ENCODE measurements around the gene ARHGAP22. TPM values are rescaled to one million over a fixed set of nuclear protein-coding genes. Genes with fewer than 3 reads are reported as not detected.

The ARHGAP22 gene
- total and polyA plus RNA-seq, 2 of the 4 experiments (the other 2 are of a cell fraction) = 28.3 to 30.2 TPM

- Histone ChIP-seq H3K18ac (ENCODE audit: low read depth, low read length) (no peak overlapping the region), H3K27me3 (ENCODE audit: control insufficient read depth, insufficient read depth, low read length) (no peaks in the 10 kb centered on the region), H3K9ac (ENCODE audit: low read depth, low read length) (no peak overlapping the region), H3K9me3 (ENCODE audit: control insufficient read depth, insufficient read depth, low read length) (no peaks in the 10 kb centered on the region), H2BK5ac (ENCODE audit: low read depth, low read length, poor library complexity, severe bottlenecking) (no peak overlapping the region), H4K91ac (ENCODE audit: insufficient read depth, low read depth, low read length) (no peak overlapping the region), H3K56ac (ENCODE audit: extremely low read depth, insufficient read depth, low read length) (no peak overlapping the region), H2AFZ (replicated peaks; ENCODE audit: low read length, poor library complexity) (no peak overlapping the region), H2BK20ac (ENCODE audit: low read depth, low read length) (no peak overlapping the region), H3K4me1 (ENCODE audit: control insufficient read depth, insufficient read depth, low read length) (peaks cover 9% of the 10 kb centered on the region), H3K9me1 (ENCODE audit: insufficient read depth, low read length) (peaks cover 21% of the 10 kb centered on the region), H2AK5ac (ENCODE audit: low read depth, low read length) (no peak overlapping the region), H3K36me3 (ENCODE audit: control insufficient read depth, insufficient read depth, low read length) (peaks cover 12% of the 10 kb centered on the region; the same call in 1 of the 2 replicates), H3K4me3 (ENCODE audit: insufficient read depth, low read depth, low read length) (no peak overlapping the region), H3K27ac (ENCODE audit: insufficient read depth, low read length) (no peak overlapping the region), H4K20me1 (ENCODE audit: insufficient read depth, low read length) (peaks cover 34% of the 10 kb centered on the region), H2AK9ac (replicated peaks; ENCODE audit: low read depth, low read length, poor library complexity) (no peak overlapping the region), H3K79me1 (ENCODE audit: low read depth in 1 of 2, low read length in 2 of 2) (peaks cover 13 to 69% of the 10 kb centered on the region in 2 experiments; a peak in 3 of 4 replicates), H4K5ac (ENCODE audit: low read depth, low read length) (no peak overlapping the region), H3K23ac (ENCODE audit: low read depth, low read length) (no peak overlapping the region), H4K8ac (ENCODE audit: low read depth in 2 of 2, low read length in 2 of 2) (no peak overlapping the region), H2BK15ac (ENCODE audit: low read depth, low read length) (no peak overlapping the region), H3K14ac (replicated peaks; ENCODE audit: low read depth, low read length) (no peak overlapping the region), H3K4ac (ENCODE audit: low read depth, low read length) (no peak overlapping the region), H2BK120ac (ENCODE audit: low read depth, low read length) (no peak overlapping the region), H3K4me2 (ENCODE audit: low read depth, low read length) (no peak overlapping the region)
- DNase-seq (no peak), ATAC-seq (ENCODE audit: low read depth) (no peak)
- TF ChIP-seq MAZ (IDR thresholded peaks at IDR 0.05; ENCODE audit: borderline replicate concordance, low read depth, low read length) = no peak
- CTCF ChIA-PET = no interaction called here
- intact Hi-C loops (cut with micrococcal nuclease) = no loop called here
- in situ Hi-C loops (cut with MboI; ENCODE audit: low sequenced_read_pairs) = no loop called here
- dilution Hi-C loops (cut with HindIII; ENCODE audit: low sequenced_read_pairs, unreplicated experiment) = no loop called here
- WGBS, 2 experiments (ENCODE audit: extremely low coverage in 2 of 2, insufficient read length in 1 of 2) = 95% methylated on average over 30 of the region's 49 CpGs; no CpG with 5 or more reads in 1 of the 2 experiments
- BruUV-seq (replicated peaks) = no TSS peak
- POLR2A ChIA-PET (ENCODE audit: unreplicated experiment) = no interaction called here
Observed at GRCh38 chr10:48450233-48450740, 154.6 kb downstream of the ARHGAP22 start.

Measured in IMR-90 (cell line).